Ishikawa (cell line): ENCODE results near the gene GABRA5.

Experiments used
- EP300 ChIP-seq: IDR thresholded peaks from 2 replicates; pipeline ENCODE4 v1.6.1; 2012; ENCODE audit warnings: borderline replicate concordance
- TAF1 ChIP-seq: IDR thresholded peaks from 2 replicates; pipeline ENCODE4 v1.6.1; 2012; ENCODE audit warnings: low read depth, mild to moderate bottlenecking

DNA sequence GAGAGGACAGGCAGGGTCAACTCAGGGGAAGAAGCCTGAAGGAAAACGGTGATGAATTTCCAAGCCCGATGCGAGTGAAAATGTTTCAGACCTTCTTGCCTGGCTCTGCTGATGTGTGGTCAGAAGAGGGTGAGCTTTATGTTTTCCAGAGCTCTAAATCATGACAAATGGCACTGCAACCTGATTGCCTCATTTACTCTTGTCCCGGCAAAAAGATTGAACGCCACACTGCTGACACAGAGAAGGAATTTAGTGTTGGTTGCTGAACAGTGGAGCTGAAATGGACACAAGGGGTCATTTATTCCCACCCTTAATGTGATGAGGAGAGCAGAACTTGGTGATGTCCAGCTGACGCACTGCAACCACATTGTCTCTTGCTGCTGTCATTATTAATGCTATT, 68.0 kb downstream of the GABRA5 start:
- no peak for TF ChIP-seq TAF1
- no peak for TF ChIP-seq EP300
